Activated B cell treated with CpG ODN at 0.5 μM for 24 hours (primary cell): ENCODE data around the gene DCAF5. TPM values are rescaled to one million over a fixed set of nuclear protein-coding genes. Genes with fewer than 3 reads are reported as not detected.

Source experiments
- ATAC-seq: fragments of 200-7000 bp; cut with Tn5 transposase; one replicate; pipeline ENCODE4 v1.10.0; 2021; ENCODE audit warnings: low read depth, mild to moderate bottlenecking, moderate library complexity
- CTCF ChIA-PET: fragments of 350-600 bp; sonication (Branson Sonifier 250); formaldehyde crosslinking; loops from one replicate; lab custom pipeline; 2021; ENCODE audit warnings: antibody characterized with exemption; lab: Charles Lee
- POLR2A ChIA-PET: fragments of 350-600 bp; sonication (Branson Sonifier 250); formaldehyde crosslinking; loops from one replicate; lab custom pipeline; 2021; ENCODE audit warnings: antibody characterized with exemption; lab: Charles Lee
- DNase-seq: peaks from one replicate; pipeline ENCODE4 v3.0.0; 2022
- H3K27ac Mint-ChIP-seq: one replicate; pipeline ENCODE4 v1.8.0; 2020; ENCODE audit warnings: mixed read lengths
- H3K27me3 Mint-ChIP-seq: one replicate; pipeline ENCODE4 v1.8.0; 2021; ENCODE audit warnings: mixed read lengths
- H3K36me3 Mint-ChIP-seq: one replicate; pipeline ENCODE4 v1.8.0; 2021; ENCODE audit warnings: low read depth, mixed read lengths
- H3K4me1 Mint-ChIP-seq: one replicate; pipeline ENCODE4 v1.8.0; 2021; ENCODE audit warnings: mixed read lengths
- H3K4me3 Mint-ChIP-seq: one replicate; pipeline ENCODE4 v1.8.0; 2020; ENCODE audit warnings: mild to moderate bottlenecking, mixed read lengths
- H3K9me3 Mint-ChIP-seq: one replicate; pipeline ENCODE4 v1.8.0; 2020; ENCODE audit warnings: mixed read lengths
- CTCF ChIP-seq: fragments of 200-600 bp; IDR thresholded peaks from one replicate; pipeline ENCODE4 v1.8.0; 2022; ENCODE audit warnings: antibody characterized with exemption, mild to moderate bottlenecking
- intact Hi-C: fragments of 100-400 bp; cut with micrococcal nuclease; formaldehyde crosslinking; loops from one replicate; pipeline ENCODE4 v1.15.1; 2024
- total RNA-seq: library from RNA; stranded (reverse); gene quantifications from 2 replicates; pipeline ENCODE4 v1.2.3, GENCODE V29; 2022

DCAF5 gene
- total RNA-seq, 1 donor from 2014 or later = 50.8 TPM

DNA sequence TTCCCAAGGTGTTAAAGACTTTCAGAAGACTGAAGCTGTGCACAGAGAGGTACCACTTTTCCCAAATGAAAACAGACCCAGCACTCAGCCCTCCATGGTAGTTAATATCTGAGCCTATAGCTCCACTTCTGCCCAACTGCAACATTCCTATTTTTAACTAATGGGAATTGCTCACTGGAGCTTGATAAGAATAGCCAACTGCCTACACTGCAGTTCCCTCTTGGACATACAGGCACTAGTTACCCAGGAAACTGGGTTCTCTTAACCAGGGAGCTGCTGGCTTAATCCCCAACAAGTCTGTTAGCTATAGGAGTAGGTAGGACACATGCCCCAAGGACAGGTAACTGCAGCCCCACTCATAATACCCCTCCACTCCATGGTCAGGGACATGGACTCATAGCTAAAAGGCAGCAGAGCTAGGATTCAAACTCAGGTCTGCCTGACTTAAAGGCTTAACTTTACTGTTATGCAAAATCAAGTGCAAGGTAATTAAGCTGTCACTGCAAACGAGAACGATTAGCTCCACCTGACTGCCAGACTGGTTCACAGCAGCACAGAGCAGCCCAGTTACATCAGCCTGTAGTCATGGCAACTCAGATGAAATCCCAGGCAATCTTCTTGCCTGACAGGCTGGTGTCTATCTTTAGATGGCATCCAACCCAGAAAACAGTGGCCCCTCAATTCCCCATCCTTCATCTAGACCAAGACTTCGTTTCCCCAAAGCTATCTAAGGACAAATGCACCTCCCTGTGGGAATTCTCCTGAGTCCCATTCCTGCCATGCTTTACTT is 96.7 kb downstream of the DCAF5 start:
- no peak for ATAC-seq

DNA sequence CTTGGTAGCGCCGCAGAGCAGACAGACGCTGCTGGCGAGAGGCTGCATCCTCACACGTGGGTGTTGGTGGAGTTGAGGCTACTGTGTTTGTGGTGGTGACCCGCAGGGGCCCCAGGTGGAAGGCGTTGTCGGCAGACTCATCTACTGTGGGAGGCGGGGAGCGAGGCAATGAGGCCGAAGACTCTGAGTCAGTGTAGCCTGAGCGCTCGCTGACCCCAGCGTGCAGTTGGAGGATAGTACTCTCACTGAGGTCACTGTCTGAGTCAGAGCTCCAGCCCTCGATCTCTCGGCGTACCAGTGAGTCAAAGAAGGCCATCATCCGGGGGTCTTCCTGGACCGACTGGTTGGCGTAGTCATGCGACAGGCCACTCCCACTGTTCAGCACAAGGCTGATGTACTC is 97.8 kb downstream of the DCAF5 start:
- intact Hi-C loops = no loop called here
- CTCF ChIA-PET = no interaction called here

More for the DNA sequence above, 96.7 kb downstream of the DCAF5 start:
- H3K9me3 Mint-ChIP-seq = no peaks in the 10 kb centered on the region
- intact Hi-C loops = no loop called here
- no peak for TF ChIP-seq CTCF
- H3K27me3 Mint-ChIP-seq = no peaks in the 10 kb centered on the region
- no peak overlapping the region for H3K27ac Mint-ChIP-seq
- H3K4me1 Mint-ChIP-seq = peaks cover 2% of the 10 kb centered on the region
- H3K4me3 Mint-ChIP-seq = no peak overlapping the region
- no peak for DNase-seq
- H3K36me3 Mint-ChIP-seq = peaks cover 87% of the 10 kb centered on the region
- ChIA-PET POLR2A (no interaction called here), CTCF (interaction anchor here (0.6 kb wide), 1 partner anchor 1145 kb away, joined by 3 read pairs; no protein-coding TSS in a partner anchor)

DNA sequence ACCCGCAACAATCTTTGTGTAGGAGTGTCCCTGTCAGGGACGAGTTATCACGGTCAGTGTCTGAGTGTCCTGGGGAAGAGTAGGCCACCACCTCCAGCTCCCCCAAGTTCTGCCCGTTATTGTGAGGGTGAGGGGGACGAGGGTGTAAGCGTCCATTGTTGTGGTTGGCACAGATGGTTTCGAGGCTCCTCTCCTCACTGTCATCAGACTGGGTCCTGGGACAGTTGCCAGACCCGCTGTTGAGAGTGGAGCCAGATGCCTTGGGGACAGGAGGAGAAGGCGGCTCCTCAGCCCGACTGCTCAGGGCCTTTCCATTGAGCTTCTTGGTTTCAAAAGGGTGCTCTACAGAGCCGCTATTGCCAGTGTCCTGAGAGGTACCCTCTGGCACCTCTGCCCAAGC is 98.9 kb downstream of the DCAF5 start:
- ChIA-PET POLR2A (no interaction called here), CTCF (no interaction called here)
- Mint-ChIP-seq H3K36me3 (peaks cover 70% of the 10 kb centered on the region), H3K27me3 (no peaks in the 10 kb centered on the region), H3K27ac (no peak overlapping the region), H3K4me3 (no peak overlapping the region), H3K4me1 (peaks cover 7% of the 10 kb centered on the region), H3K9me3 (no peaks in the 10 kb centered on the region)
- DNase-seq = no peak
- intact Hi-C loops = no loop called here
- TF ChIP-seq CTCF = no peak
- ATAC-seq = no peak

More for the DNA sequence above, 97.8 kb downstream of the DCAF5 start:
- no peak overlapping the region for H3K27ac Mint-ChIP-seq
- H3K27me3 Mint-ChIP-seq = no peaks in the 10 kb centered on the region
- POLR2A ChIA-PET = no interaction called here
- TF ChIP-seq CTCF = no peak
- H3K4me1 Mint-ChIP-seq = peaks cover 7% of the 10 kb centered on the region
- H3K4me3 Mint-ChIP-seq = no peak overlapping the region
- H3K9me3 Mint-ChIP-seq = no peaks in the 10 kb centered on the region
- ATAC-seq (no peak), DNase-seq (no peak)
- H3K36me3 Mint-ChIP-seq = peaks cover 79% of the 10 kb centered on the region

DNA sequence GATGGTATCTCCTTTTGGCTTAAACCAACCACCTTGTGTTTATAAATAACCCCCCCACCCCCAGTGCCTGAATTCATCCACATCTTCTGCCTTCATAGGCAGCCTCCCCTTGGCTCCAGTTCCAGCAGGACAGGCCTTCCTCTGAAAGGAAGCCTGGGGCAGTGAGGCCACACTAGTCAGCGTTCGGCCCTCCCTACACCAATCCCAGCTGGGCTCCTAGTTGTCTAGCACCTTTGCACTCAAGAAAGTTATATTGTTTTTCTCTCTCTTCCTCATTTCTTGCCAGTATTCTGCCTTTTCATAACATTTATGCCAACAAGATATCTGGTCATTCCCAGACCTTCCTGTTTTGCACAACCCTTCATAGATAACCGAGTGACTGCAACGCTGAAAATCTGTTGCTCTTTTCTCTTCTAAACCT is 100.7 kb downstream of the DCAF5 start:
- Mint-ChIP-seq H3K27me3 (no peaks in the 10 kb centered on the region), H3K9me3 (no peaks in the 10 kb centered on the region), H3K27ac (no peak overlapping the region), H3K4me1 (peaks cover 7% of the 10 kb centered on the region), H3K36me3 (peaks cover 54% of the 10 kb centered on the region), H3K4me3 (no peak overlapping the region)
- no peak for TF ChIP-seq CTCF
- intact Hi-C loops = no loop called here
- DNase-seq = no peak
- ChIA-PET CTCF (no interaction called here), POLR2A (no interaction called here)
- no peak for ATAC-seq

DNA sequence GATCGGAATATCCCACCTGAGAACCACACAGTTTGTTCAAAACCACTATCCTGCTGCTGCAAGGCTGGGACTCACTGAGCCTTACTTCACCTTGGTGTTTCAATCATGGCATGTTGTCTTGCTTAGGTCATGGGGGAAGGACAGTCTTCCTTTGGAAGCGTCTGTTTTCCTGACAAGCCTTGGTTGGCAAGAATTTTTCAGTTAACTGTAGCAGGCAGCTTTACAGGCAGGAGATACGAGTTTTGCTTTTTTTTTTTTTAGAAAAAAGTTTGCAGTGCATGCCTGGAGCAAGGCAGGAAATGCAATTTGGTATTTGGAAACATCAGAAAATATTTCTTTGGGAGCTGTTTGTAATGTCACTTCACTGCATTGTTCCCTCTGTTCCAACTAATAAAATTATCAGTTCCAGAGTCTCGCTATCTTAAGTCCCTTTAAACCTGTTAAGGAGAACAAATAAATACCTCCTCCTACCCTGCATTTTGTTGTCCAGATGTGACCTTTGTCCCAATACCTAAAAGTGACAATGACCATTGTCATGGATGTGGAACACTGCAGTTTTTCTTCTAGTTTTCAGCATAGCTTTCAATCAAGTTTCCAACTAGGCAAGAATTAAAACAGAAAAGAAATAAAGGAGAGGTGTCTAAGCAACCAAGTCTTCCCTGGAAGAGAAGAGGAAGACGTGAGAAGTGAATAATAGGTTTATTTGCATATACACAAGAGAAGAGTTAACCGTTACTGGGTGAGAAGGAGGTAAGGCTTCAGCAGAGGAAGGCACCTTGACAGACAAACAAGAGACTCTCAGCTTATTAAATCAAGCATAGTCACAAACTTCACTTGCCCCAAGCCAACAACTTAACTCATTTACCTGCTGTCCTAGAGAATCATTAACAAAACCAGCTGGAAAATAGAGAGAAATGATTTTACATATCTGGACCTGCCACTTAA is 102.4 kb downstream of the DCAF5 start:
- intact Hi-C loops = no loop called here
- H3K27me3 Mint-ChIP-seq = no peaks in the 10 kb centered on the region
- ChIA-PET POLR2A (no interaction called here), CTCF (interaction anchor here (0.9 kb wide), 1 partner anchor 57 kb away, joined by 3 read pairs; no protein-coding TSS in a partner anchor)
- peaks cover 7% of the 10 kb centered on the region for H3K4me1 Mint-ChIP-seq
- H3K27ac Mint-ChIP-seq = no peak overlapping the region
- peaks cover 38% of the 10 kb centered on the region for H3K36me3 Mint-ChIP-seq
- DNase-seq (no peak), ATAC-seq (no peak)
- no peak overlapping the region for H3K4me3 Mint-ChIP-seq
- no peak for TF ChIP-seq CTCF
- H3K9me3 Mint-ChIP-seq = no peaks in the 10 kb centered on the region
